ENCODE measurements around the gene WDR77.

WDR77 gene

GRCh38 chr1:111462370-111463028 is 13.4 kb upstream of the WDR77 start:
- DNase-seq (ENCODE audit: low read depth), result no peak
- TF ChIP-seq, protein P1, sequence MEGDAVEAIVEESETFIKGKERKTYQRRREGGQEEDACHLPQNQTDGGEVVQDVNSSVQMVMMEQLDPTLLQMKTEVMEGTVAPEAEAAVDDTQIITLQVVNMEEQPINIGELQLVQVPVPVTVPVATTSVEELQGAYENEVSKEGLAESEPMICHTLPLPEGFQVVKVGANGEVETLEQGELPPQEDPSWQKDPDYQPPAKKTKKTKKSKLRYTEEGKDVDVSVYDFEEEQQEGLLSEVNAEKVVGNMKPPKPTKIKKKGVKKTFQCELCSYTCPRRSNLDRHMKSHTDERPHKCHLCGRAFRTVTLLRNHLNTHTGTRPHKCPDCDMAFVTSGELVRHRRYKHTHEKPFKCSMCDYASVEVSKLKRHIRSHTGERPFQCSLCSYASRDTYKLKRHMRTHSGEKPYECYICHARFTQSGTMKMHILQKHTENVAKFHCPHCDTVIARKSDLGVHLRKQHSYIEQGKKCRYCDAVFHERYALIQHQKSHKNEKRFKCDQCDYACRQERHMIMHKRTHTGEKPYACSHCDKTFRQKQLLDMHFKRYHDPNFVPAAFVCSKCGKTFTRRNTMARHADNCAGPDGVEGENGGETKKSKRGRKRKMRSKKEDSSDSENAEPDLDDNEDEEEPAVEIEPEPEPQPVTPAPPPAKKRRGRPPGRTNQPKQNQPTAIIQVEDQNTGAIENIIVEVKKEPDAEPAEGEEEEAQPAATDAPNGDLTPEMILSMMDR (conservative IDR thresholded peaks at IDR 0.05; ENCODE audit: low read length), result no peak
- no peak overlapping the region for H3K4me3 ChIP-seq (ENCODE audit: low read length)

- TF ChIP-seq, protein P1 (conservative IDR thresholded peaks at IDR 0.05; ENCODE audit: low read length), result no peak
- H3K4me3 ChIP-seq (ENCODE audit: low read length), result no peak overlapping the region
- no peak for DNase-seq (ENCODE audit: low read depth)
Measured at GRCh38 chr1:111461765-111462164, 12.7 kb upstream of the WDR77 start.

DNA sequence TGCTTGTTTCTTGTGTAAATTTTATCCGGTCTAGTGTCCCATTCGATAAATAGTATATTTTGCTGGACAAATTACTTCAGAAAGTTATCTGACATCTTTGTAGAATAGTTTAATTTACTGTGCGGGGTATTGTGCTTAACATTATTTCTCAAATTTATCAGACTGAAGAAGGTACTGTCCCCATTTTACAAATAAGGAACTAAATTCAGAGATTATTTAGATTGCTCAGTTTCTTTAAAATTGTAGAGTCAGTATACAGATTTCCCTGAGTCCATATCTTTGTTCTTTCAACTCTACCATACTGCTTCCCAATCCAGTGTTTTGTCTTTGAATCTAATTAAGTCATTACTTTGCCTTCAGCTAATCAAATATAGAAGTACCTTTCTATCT is 6.6 kb upstream of the WDR77 start:
- TF ChIP-seq, protein P1 (conservative IDR thresholded peaks at IDR 0.05; ENCODE audit: low read length), result no peak
- no peak for DNase-seq (ENCODE audit: low read depth)
- H3K4me3 ChIP-seq (ENCODE audit: low read length), result no peak overlapping the region

- H3K4me3 ChIP-seq (ENCODE audit: low read length), result no peak overlapping the region
- no peak for DNase-seq (ENCODE audit: low read depth)
- TF ChIP-seq, protein P1 (conservative IDR thresholded peaks at IDR 0.05; ENCODE audit: low read length), result no peak
Measured at GRCh38 chr1:111454859-111455641, 6.0 kb upstream of the WDR77 start.

- TF ChIP-seq, protein P1 (conservative IDR thresholded peaks at IDR 0.05; ENCODE audit: low read length), result no peak
- H3K4me3 ChIP-seq (ENCODE audit: low read length), result no peak overlapping the region
- DNase-seq (ENCODE audit: low read depth), result no peak
Measured at GRCh38 chr1:111453706-111454105, 4.7 kb upstream of the WDR77 start.

DNA sequence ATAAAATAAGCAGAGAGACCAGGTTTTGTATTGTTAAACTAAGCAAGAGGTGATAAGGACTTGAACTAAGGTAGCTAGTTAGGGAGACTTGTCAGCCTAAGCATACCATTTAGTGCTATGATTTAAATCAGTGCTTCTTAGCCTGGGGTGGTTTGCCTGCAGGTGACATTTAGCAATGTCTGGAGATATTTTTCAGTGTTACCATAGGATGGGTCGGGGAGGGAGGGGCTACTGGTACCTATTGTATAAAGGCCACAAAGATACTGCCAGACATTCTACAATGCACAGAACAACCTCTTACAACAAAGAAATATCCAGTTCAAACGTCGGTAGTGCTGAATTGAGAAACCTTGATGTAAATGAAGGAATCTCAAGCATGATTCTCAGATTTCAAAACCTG is 3.5 kb upstream of the WDR77 start:
- no peak overlapping the region for H3K4me3 ChIP-seq (ENCODE audit: low read length)
- DNase-seq (ENCODE audit: low read depth), result no peak
- TF ChIP-seq, protein P1 (conservative IDR thresholded peaks at IDR 0.05; ENCODE audit: low read length), result no peak

DNA sequence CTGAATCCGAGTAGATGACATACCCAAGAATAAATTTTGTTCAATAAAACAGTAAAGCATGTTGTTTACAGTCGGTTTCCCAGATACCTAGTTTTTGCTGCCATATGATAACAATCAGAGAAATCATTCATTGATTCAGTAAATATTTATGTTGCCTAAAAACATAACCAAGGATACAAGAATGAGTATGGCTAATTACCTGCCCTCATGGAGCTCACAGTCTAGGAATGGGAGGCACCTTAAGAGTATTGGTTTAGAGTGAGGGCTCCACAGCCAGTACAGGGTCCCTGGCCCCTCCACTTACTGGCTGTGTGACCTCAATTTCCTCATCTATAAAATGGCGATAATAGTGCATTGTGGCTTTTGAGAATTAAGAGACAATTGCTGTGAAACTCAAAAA is 1.1 kb upstream of the WDR77 start:
- peak overlapping the region; percentile 96 for H3K4me3 ChIP-seq (ENCODE audit: low read length)
- DNase-seq (ENCODE audit: low read depth), result no peak
- TF ChIP-seq, protein P1 (conservative IDR thresholded peaks at IDR 0.05; ENCODE audit: low read length), result no peak

Measured in AG10803 (cell line).